Liver (tissue), 9 donors: ENCODE data around the gene CLN6. TPM values are rescaled to one million over a fixed set of nuclear protein-coding genes. Genes with fewer than 3 reads are reported as not detected.

Source experiments
- DNase-seq: peaks from one replicate; pipeline ENCODE4 v3.0.0-alpha.2; 2017; ENCODE audit warnings: low spot score
- H3K27ac ChIP-seq, 2 donors: one replicate each; pipeline ENCODE4 v1.7.0; 2013; ENCODE audit warnings: inconsistent platforms in 2 of 2, low read length in 2 of 2, control low read depth in 1 of 2, low read depth in 1 of 2, mild to moderate bottlenecking in 1 of 2
- H3K27me3 ChIP-seq, 4 donors: one replicate each; pipeline versions ENCODE4 v1.6.1 to v1.7.0; 2013; ENCODE audit warnings: low read length in 3 of 4, inconsistent platforms in 1 of 4, mild to moderate bottlenecking in 1 of 4, moderate library complexity in 1 of 4; ENCODE audit not compliant: control insufficient read depth in 4 of 4, insufficient read depth in 4 of 4
- H3K36me3 ChIP-seq, 4 donors: one replicate each; pipeline versions ENCODE4 v1.6.1 to v1.7.0; 2013; ENCODE audit warnings: low read length in 3 of 4, mild to moderate bottlenecking in 3 of 4, low read depth in 1 of 4, moderate library complexity in 1 of 4; ENCODE audit not compliant: control insufficient read depth in 4 of 4, insufficient read depth in 3 of 4
- H3K4me1 ChIP-seq, 4 donors: one replicate each; pipeline versions ENCODE4 v1.6.1 to v1.7.0; 2013; ENCODE audit warnings: low read length in 3 of 4, mild to moderate bottlenecking in 3 of 4, moderate library complexity in 1 of 4; ENCODE audit not compliant: control insufficient read depth in 4 of 4, insufficient read depth in 4 of 4
- H3K4me3 ChIP-seq, 3 donors: one replicate each; pipeline versions ENCODE4 v1.6.1 to v1.7.0; 2013; ENCODE audit warnings: low read length in 3 of 3, control low read depth in 1 of 3, low read depth in 1 of 3, mild to moderate bottlenecking in 1 of 3
- H3K9ac ChIP-seq, 2 donors: one replicate each; pipeline ENCODE4 v1.7.0; 2013; ENCODE audit warnings: low read length in 2 of 2, mild to moderate bottlenecking in 2 of 2, moderate library complexity in 2 of 2, control low read depth in 1 of 2, low read depth in 1 of 2
- H3K9me3 ChIP-seq, 4 donors: one replicate each; pipeline versions ENCODE4 v1.6.1 to v1.7.0; 2013; ENCODE audit warnings: low read length in 3 of 4; ENCODE audit not compliant: control insufficient read depth in 4 of 4
- ATF3 ChIP-seq: IDR thresholded peaks from 2 replicates; pipeline ENCODE4 v1.6.1; 2016; ENCODE audit warnings: antibody characterized with exemption
- EGR1 ChIP-seq, 2 donors: IDR thresholded peaks; 2 replicates each; pipeline ENCODE4 v1.6.1; 2016 to 2018; ENCODE audit warnings: antibody characterized with exemption in 2 of 2, low read depth in 2 of 2
- FOXA1 ChIP-seq: IDR thresholded peaks from 2 replicates; pipeline ENCODE4 v1.6.1; 2016; ENCODE audit warnings: antibody characterized with exemption
- FOXA2 ChIP-seq: IDR thresholded peaks from 2 replicates; pipeline ENCODE4 v1.6.1; 2016; ENCODE audit warnings: antibody characterized with exemption
- GABPA ChIP-seq, 2 donors: IDR thresholded peaks in 1 of 2; conservative IDR thresholded peaks in 1 of 2; 2 replicates each; pipeline ENCODE4 v1.6.1; 2016; ENCODE audit warnings: antibody characterized with exemption in 2 of 2, mild to moderate bottlenecking in 1 of 2, moderate library complexity in 1 of 2
- HNF4A ChIP-seq, 2 donors: conservative IDR thresholded peaks; 2 replicates each; pipeline ENCODE4 v1.6.1; 2016; ENCODE audit warnings: antibody characterized with exemption in 2 of 2, mild to moderate bottlenecking in 2 of 2
- HNF4G ChIP-seq: IDR thresholded peaks from 2 replicates; pipeline ENCODE4 v1.6.1; 2016; ENCODE audit warnings: antibody characterized with exemption
- JUND ChIP-seq, 2 donors: IDR thresholded peaks; 2 replicates each; pipeline ENCODE4 v1.6.1; 2016; ENCODE audit warnings: antibody characterized with exemption in 2 of 2
- MAX ChIP-seq: IDR thresholded peaks from 2 replicates; pipeline ENCODE4 v1.6.1; 2016; ENCODE audit warnings: antibody characterized with exemption
- NR2F2 ChIP-seq: IDR thresholded peaks from 2 replicates; pipeline ENCODE4 v1.6.1; 2016; ENCODE audit warnings: antibody characterized with exemption
- RAD21 ChIP-seq, 2 donors: IDR thresholded peaks; 2 replicates each; pipeline ENCODE4 v1.6.1; 2016; ENCODE audit warnings: antibody characterized with exemption in 2 of 2, mild to moderate bottlenecking in 2 of 2
- RXRA ChIP-seq, 2 donors: IDR thresholded peaks; 2 replicates each; pipeline ENCODE4 v1.6.1; 2017 to 2018; ENCODE audit warnings: antibody characterized with exemption in 2 of 2, mild to moderate bottlenecking in 1 of 2
- SP1 ChIP-seq: IDR thresholded peaks from 2 replicates; pipeline ENCODE4 v1.6.1; 2018; ENCODE audit warnings: antibody characterized with exemption, mild to moderate bottlenecking
- TAF1 ChIP-seq: conservative IDR thresholded peaks from 2 replicates; pipeline ENCODE4 v1.6.1; 2016; ENCODE audit warnings: antibody characterized with exemption, mild to moderate bottlenecking
- YY1 ChIP-seq: IDR thresholded peaks from 2 replicates; pipeline ENCODE4 v1.6.1; 2016; ENCODE audit warnings: antibody characterized with exemption, mild to moderate bottlenecking
- ZBTB33 ChIP-seq: IDR thresholded peaks from 2 replicates; pipeline ENCODE4 v1.6.1; 2016; ENCODE audit warnings: antibody characterized with exemption
- WGBS: extraction: QIAGEN DNeasy Blood & Tissue Kit; methylation state at CpG from one replicate; pipeline ENCODE4 v1.1.7; 2013; 5-methylcytosine and 5-hydroxymethylcytosine counted together
- polyA plus RNA-seq, 2 donors: library from polyadenylated mRNA; stranded (reverse) in 1 of 2; unstranded in 1 of 2; fragments of 200-250 nt in 1 of 2; fragments of >200 nt in 1 of 2; fragmentation: Nextera tagmentation in 1 of 2; extraction: Ambion mirVana in 1 of 2; gene quantifications; one replicate each; pipeline versions ENCODE4 v1.2.1 to v1.2.3, GENCODE V29; 2013 to 2015
- total RNA-seq, 2 donors: library from RNA; depleted of rRNA; stranded (reverse); fragments of >200 nt; gene quantifications; one replicate each; pipeline ENCODE4 v1.2.3, GENCODE V29; 2014
- TF ChIP-seq, protein P1 (sequence below): IDR thresholded peaks from 2 replicates; pipeline ENCODE4 v1.6.1; 2016; ENCODE audit warnings: antibody characterized with exemption, mild to moderate bottlenecking
- TF ChIP-seq, protein P2 (sequence below): fragments of 150-350 bp; IDR thresholded peaks from 2 replicates; pipeline ENCODE4 v1.5.1; 2017; ENCODE audit warnings: improper control_type of control experiment, low read depth, low read length; ENCODE audit not compliant: missing input control
- donor health status: healthy.
- donor health status: healthy.
- donor health status: healthy.
- donor health status: healthy.
- donor health status: healthy.

Gene CLN6
- total and polyA plus RNA-seq, 4 donors, result 7.2 to 21.2 (median 15.4) TPM

GRCh38 chr15:68188647-68189046 is 40.9 kb downstream of the CLN6 start:
- Histone ChIP-seq H3K4me1 (peaks cover 0 to 26% (median 13%) of the 10 kb centered on the region in 4 donors), H3K36me3 (peaks cover 2 to 21% (median 16%) of the 10 kb centered on the region in 4 donors), H3K4me3 (no peak overlapping the region), H3K9ac (no peak overlapping the region), H3K27ac (no peak overlapping the region), H3K9me3 (no peaks in the 10 kb centered on the region), H3K27me3 (no peaks in the 10 kb centered on the region)
- DNase-seq, result no peak
- TF ChIP-seq GABPA (IDR thresholded peaks at IDR 0.05 in 1 of 2, conservative IDR thresholded peaks at IDR 0.05 in 1 of 2) (no peak), YY1 (no peak), HNF4A (conservative IDR thresholded peaks at IDR 0.05) (no peak), HNF4G (no peak)
- 65% methylated on average over 2 of the region's 2 CpGs for WGBS

DNA sequence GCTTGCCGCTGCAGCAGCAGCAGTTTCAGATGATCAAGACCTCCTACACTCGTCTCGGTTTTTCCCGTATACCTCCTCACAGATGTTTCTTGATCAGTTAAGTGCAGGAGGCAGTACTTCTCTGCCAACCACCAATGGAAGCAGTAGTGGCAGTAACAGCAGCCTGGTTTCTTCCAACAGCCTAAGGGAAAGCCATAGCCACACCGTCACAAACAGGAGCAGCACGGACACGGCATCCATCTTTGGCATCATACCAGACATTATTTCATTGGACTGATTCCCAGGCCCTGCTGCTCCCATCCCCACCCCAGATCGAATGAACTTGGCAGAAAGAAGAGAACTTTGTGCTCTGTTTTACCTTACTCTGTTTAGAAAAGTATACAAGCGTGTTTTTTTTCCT is 42.0 kb downstream of the CLN6 start:
- peaks cover under 1 to 25% (median 16%) of the 10 kb centered on the region in 4 donors for H3K36me3 ChIP-seq
- TF ChIP-seq GABPA (IDR thresholded peaks at IDR 0.05 in 1 of 2, conservative IDR thresholded peaks at IDR 0.05 in 1 of 2) (no peak), MAX (no peak), FOXA2 (no peak), HNF4G (no peak), SP1 (peak; percentile 53), YY1 (peak; percentile 96), ATF3 (no peak), JUND (IDR thresholded peaks at IDR 0.05) (no peak), TAF1 (peak; percentile 48), FOXA1 (no peak), ZBTB33 (no peak), RXRA (IDR thresholded peaks at IDR 0.05) (peak in 1 of 2 donors; percentile 55), EGR1 (IDR thresholded peaks at IDR 0.05; ENCODE audit: low read depth in 2 of 2) (no peak), RAD21 (IDR thresholded peaks at IDR 0.05) (peak in 1 of 2 donors; percentile 52), NR2F2 (no peak), HNF4A (conservative IDR thresholded peaks at IDR 0.05) (peak; percentile 66 to 74)
- TF ChIP-seq, protein P1, sequence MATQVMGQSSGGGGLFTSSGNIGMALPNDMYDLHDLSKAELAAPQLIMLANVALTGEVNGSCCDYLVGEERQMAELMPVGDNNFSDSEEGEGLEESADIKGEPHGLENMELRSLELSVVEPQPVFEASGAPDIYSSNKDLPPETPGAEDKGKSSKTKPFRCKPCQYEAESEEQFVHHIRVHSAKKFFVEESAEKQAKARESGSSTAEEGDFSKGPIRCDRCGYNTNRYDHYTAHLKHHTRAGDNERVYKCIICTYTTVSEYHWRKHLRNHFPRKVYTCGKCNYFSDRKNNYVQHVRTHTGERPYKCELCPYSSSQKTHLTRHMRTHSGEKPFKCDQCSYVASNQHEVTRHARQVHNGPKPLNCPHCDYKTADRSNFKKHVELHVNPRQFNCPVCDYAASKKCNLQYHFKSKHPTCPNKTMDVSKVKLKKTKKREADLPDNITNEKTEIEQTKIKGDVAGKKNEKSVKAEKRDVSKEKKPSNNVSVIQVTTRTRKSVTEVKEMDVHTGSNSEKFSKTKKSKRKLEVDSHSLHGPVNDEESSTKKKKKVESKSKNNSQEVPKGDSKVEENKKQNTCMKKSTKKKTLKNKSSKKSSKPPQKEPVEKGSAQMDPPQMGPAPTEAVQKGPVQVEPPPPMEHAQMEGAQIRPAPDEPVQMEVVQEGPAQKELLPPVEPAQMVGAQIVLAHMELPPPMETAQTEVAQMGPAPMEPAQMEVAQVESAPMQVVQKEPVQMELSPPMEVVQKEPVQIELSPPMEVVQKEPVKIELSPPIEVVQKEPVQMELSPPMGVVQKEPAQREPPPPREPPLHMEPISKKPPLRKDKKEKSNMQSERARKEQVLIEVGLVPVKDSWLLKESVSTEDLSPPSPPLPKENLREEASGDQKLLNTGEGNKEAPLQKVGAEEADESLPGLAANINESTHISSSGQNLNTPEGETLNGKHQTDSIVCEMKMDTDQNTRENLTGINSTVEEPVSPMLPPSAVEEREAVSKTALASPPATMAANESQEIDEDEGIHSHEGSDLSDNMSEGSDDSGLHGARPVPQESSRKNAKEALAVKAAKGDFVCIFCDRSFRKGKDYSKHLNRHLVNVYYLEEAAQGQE, result peak; percentile 52
- TF ChIP-seq, protein P2, sequence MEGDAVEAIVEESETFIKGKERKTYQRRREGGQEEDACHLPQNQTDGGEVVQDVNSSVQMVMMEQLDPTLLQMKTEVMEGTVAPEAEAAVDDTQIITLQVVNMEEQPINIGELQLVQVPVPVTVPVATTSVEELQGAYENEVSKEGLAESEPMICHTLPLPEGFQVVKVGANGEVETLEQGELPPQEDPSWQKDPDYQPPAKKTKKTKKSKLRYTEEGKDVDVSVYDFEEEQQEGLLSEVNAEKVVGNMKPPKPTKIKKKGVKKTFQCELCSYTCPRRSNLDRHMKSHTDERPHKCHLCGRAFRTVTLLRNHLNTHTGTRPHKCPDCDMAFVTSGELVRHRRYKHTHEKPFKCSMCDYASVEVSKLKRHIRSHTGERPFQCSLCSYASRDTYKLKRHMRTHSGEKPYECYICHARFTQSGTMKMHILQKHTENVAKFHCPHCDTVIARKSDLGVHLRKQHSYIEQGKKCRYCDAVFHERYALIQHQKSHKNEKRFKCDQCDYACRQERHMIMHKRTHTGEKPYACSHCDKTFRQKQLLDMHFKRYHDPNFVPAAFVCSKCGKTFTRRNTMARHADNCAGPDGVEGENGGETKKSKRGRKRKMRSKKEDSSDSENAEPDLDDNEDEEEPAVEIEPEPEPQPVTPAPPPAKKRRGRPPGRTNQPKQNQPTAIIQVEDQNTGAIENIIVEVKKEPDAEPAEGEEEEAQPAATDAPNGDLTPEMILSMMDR, result no peak
- H3K27ac ChIP-seq, result peak overlapping the region in 1 of 2 donors; percentile 52
- WGBS, result 20% methylated on average over 9 of the region's 9 CpGs
- DNase-seq, result no peak
- peaks cover 0 to 25% (median 13%) of the 10 kb centered on the region in 4 donors for H3K4me1 ChIP-seq
- peak overlapping the region in 1 of 2 donors; percentile 65 for H3K9ac ChIP-seq
- no peaks in the 10 kb centered on the region for H3K27me3 ChIP-seq
- peak overlapping the region in 2 of 3 donors; percentile 30 to 49 for H3K4me3 ChIP-seq
- H3K9me3 ChIP-seq, result no peaks in the 10 kb centered on the region
